ENCODE data around the gene PGLYRP4.

- TF ChIP-seq CTCF (conservative IDR thresholded peaks at IDR 0.05) (no peak), EZH2 (IDR thresholded peaks at IDR 0.05; ENCODE audit: low read depth) (no peak)
Measured at GRCh38 chr1:153371231-153371630, 22.6 kb upstream of the PGLYRP4 start.

Data from PC-9 (cell line).